Karpas-422 (cell line): Measurements from ENCODE around the gene KCNK17. TPM values are rescaled to one million over a fixed set of nuclear protein-coding genes. Genes with fewer than 3 reads are reported as not detected.
A peak's percentile ranks its signal among the peaks of the same experiment; 100 is the strongest.

Experiments used
- DNase-seq: peaks from one replicate; pipeline ENCODE4 v3.0.0-alpha.2; 2015
- H2AFZ ChIP-seq: fragments of 200-600 bp; sonication (generic); 2 replicates; pipeline ENCODE4 v1.6.1; 2014; ENCODE audit warnings: antibody characterized with exemption, low read length, mixed read lengths
- H3K27ac ChIP-seq: fragments of 200-600 bp; sonication (generic); 2 replicates; pipeline ENCODE4 v1.5.1; 2014; ENCODE audit warnings: mild to moderate bottlenecking, low read length, moderate library complexity
- H3K27me3 ChIP-seq: fragments of 200-600 bp; sonication (generic); 2 replicates; pipeline ENCODE4 v1.6.1; 2014; ENCODE audit warnings: low read length, mixed read lengths
- H3K36me3 ChIP-seq: fragments of 200-600 bp; sonication (generic); 2 replicates; pipeline ENCODE4 v1.6.1; 2014; ENCODE audit warnings: low read length, mixed read lengths; ENCODE audit not compliant: insufficient read depth
- H3K4me1 ChIP-seq: fragments of 200-600 bp; sonication (generic); 2 replicates; pipeline ENCODE4 v1.6.1; 2014; ENCODE audit warnings: mild to moderate bottlenecking, low read length, mixed read lengths
- H3K4me2 ChIP-seq: fragments of 200-600 bp; sonication (generic); 2 replicates; pipeline ENCODE4 v1.6.1; 2014; ENCODE audit warnings: low read length, low read depth, mild to moderate bottlenecking; ENCODE audit not compliant: poor library complexity, severe bottlenecking
- H3K4me3 ChIP-seq: fragments of 200-600 bp; sonication (generic); 2 replicates; pipeline ENCODE4 v1.5.1; 2014; ENCODE audit warnings: mild to moderate bottlenecking, antibody characterized with exemption, low read length, mixed read lengths
- H3K79me2 ChIP-seq: fragments of 200-600 bp; sonication (generic); 2 replicates; pipeline ENCODE4 v1.6.1; 2014; ENCODE audit warnings: mild to moderate bottlenecking, low read length, mixed read lengths
- H3K9ac ChIP-seq: fragments of 200-600 bp; sonication (generic); 2 replicates; pipeline ENCODE4 v1.6.0; 2014; ENCODE audit warnings: low read length
- H3K9me2 ChIP-seq: fragments of 200-600 bp; sonication (generic), shearing (Covaris generic); replicated peaks from 2 replicates; pipeline ENCODE4 v1.6.0; 2014; ENCODE audit warnings: mild to moderate bottlenecking, low read length, moderate library complexity; ENCODE audit not compliant: insufficient read depth
- H3K9me3 ChIP-seq: fragments of 300-700, 200-600 bp; sonication (generic); 2 replicates; pipeline ENCODE4 v1.6.1; 2014; ENCODE audit warnings: low read length, mixed read lengths
- H4K20me1 ChIP-seq: fragments of 200-600 bp; sonication (generic); 2 replicates; pipeline ENCODE4 v1.6.1; 2014; ENCODE audit warnings: mild to moderate bottlenecking, antibody characterized with exemption, low read length, low read depth; ENCODE audit not compliant: insufficient read depth
- total RNA-seq: library from RNA; depleted of rRNA; stranded (reverse); fragments of >200 nt; shearing (Covaris generic); gene quantifications from 2 replicates; pipeline ENCODE4 v1.2.3, GENCODE V29; 2014; ENCODE audit warnings: low replicate concordance

KCNK17 gene
- total RNA-seq, 1 experiment from 2014 or later = not detected

DNA sequence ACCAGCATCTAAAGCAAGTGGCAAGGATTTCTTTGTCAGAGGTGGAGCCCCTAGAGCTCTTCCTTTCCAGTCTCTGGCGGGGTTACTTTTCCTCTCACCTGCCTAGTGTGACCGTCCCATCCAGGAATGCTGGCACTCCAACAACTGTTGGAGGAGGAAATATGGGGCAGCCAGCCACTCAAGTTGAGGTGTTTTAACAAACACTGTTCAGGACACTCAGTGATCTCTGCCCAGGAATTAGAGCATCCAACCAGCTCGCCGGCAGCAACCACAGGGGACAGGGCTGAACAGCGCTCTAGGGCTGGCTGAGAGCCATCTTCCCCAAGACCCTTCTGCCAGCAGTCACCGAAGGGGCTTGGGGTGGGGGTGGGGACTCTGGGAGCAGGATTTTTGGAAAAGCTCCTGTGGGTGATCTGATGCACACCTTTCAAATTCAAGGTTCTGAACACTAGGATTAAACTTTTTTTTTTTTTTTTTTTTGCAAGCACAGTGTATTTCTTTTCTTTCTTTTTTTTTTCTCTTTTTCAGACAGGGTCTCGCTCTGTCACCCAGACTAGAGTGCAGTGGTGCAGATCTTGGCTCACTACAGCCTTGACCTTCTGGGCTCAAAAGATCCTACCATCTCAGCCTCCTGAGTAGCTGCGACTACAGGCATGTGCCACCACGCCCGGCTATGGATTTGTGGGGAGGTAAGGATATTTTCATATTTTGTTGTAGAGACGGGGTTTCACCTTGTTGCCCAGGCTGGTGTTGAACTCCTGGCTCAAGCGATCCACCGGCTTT is 36.7 kb upstream of the KCNK17 start:
- H3K36me3 ChIP-seq = no peaks in the 10 kb centered on the region
- H2AFZ ChIP-seq = no peak overlapping the region
- H3K9ac ChIP-seq = no peak overlapping the region
- H3K9me3 ChIP-seq = no peaks in the 10 kb centered on the region
- H3K9me2 ChIP-seq = no peaks in the 10 kb centered on the region
- no peaks in the 10 kb centered on the region for H4K20me1 ChIP-seq
- DNase-seq = peak; percentile 2
- H3K4me1 ChIP-seq = no peaks in the 10 kb centered on the region
- no peak overlapping the region for H3K4me2 ChIP-seq
- H3K27ac ChIP-seq = no peak overlapping the region
- H3K79me2 ChIP-seq = no peaks in the 10 kb centered on the region
- H3K4me3 ChIP-seq = no peak overlapping the region
- no peaks in the 10 kb centered on the region for H3K27me3 ChIP-seq

DNA sequence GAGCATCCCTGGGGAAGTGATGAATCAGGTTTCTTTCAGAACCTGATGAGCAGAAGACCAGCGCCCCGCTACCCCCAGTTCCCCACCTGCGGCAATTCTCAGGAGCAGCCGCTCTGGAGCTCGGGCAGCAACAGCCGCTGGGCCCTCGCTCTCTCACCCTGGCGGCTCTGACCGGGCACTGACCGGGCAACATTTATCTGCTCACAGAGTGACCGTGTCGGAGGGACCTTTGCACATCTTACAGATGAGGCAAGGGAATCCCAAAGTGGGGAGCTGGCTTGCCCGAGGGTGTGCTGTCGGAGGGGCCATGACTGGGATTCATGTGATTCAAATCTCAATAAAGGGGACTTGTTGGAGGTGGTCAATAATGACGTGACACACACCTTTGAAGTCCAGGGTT is 34.5 kb upstream of the KCNK17 start:
- no peaks in the 10 kb centered on the region for H4K20me1 ChIP-seq
- no peak overlapping the region for H3K9ac ChIP-seq
- H3K4me2 ChIP-seq = no peak overlapping the region
- no peaks in the 10 kb centered on the region for H3K9me2 ChIP-seq
- H3K36me3 ChIP-seq = no peaks in the 10 kb centered on the region
- no peak overlapping the region for H3K4me3 ChIP-seq
- H3K27ac ChIP-seq = no peak overlapping the region
- no peaks in the 10 kb centered on the region for H3K4me1 ChIP-seq
- H3K27me3 ChIP-seq = no peaks in the 10 kb centered on the region
- DNase-seq = no peak
- H2AFZ ChIP-seq = no peak overlapping the region
- no peaks in the 10 kb centered on the region for H3K9me3 ChIP-seq
- H3K79me2 ChIP-seq = no peaks in the 10 kb centered on the region

DNA sequence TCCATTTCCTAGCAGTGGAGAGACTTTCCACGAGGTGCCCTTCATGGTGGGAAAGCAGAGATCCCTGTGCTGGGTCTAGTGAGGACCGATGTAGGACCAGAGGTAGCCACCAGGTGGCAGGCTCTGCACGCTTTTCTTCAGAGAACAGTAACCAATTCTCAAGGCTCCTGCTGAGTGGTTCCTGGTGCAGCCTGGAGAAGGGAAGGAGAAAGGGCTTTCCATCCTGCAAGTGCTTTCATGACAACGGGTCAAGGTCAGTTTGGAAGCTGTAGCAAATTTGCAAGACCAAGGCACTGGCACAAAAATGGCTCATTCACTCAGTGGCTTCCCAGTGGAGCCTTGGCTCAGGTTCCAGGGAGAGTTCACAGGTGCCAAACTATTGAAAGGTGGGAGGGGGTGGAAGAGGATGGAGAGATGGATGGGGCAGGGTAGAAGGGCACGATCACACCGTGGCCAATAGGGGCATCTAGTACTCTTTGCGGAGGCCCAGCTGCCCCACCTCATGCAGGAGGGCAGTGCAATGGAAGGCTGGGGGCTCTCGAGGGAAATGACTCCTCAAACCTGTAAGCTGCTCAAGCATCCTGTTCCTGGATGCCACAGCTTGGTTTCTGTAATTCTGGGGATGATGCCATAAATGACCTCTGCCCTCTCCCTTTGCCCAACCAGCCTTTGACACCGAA is 33.8 kb upstream of the KCNK17 start:
- H3K4me1 ChIP-seq = no peaks in the 10 kb centered on the region
- no peaks in the 10 kb centered on the region for H3K36me3 ChIP-seq
- H3K4me3 ChIP-seq = no peak overlapping the region
- no peaks in the 10 kb centered on the region for H3K9me3 ChIP-seq
- no peak overlapping the region for H3K27ac ChIP-seq
- no peaks in the 10 kb centered on the region for H3K79me2 ChIP-seq
- no peak overlapping the region for H3K9ac ChIP-seq
- H3K9me2 ChIP-seq = no peaks in the 10 kb centered on the region
- peak; percentile 81 for DNase-seq
- no peaks in the 10 kb centered on the region for H3K27me3 ChIP-seq
- H2AFZ ChIP-seq = no peak overlapping the region
- no peaks in the 10 kb centered on the region for H4K20me1 ChIP-seq
- no peak overlapping the region for H3K4me2 ChIP-seq

DNA sequence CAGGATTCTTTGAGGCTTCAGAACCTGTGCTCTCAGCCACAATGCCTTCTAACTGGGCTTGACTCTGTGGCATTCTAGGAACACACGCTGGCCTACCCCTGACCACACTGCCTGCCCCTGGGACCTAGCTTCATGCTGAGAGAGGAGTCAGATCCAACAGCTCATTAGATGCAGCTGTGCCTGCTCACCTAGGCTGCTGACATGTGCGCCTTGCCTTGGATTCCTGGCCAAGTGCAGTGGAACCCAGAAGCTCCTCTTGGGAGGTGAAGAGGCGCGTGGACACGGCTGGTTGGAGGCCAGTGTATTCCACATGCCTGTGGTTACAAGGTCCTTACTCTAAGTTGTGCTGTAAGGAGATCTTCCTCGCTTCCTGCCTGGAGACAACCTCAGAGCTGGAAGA is 33.0 kb upstream of the KCNK17 start:
- Histone ChIP-seq H3K4me3 (no peak overlapping the region), H4K20me1 (no peaks in the 10 kb centered on the region), H3K27me3 (no peaks in the 10 kb centered on the region), H3K9me2 (no peaks in the 10 kb centered on the region), H3K36me3 (no peaks in the 10 kb centered on the region), H2AFZ (no peak overlapping the region), H3K9ac (no peak overlapping the region), H3K4me2 (no peak overlapping the region), H3K9me3 (no peaks in the 10 kb centered on the region), H3K27ac (no peak overlapping the region), H3K79me2 (no peaks in the 10 kb centered on the region), H3K4me1 (no peaks in the 10 kb centered on the region)
- DNase-seq = peak; percentile 16

DNA sequence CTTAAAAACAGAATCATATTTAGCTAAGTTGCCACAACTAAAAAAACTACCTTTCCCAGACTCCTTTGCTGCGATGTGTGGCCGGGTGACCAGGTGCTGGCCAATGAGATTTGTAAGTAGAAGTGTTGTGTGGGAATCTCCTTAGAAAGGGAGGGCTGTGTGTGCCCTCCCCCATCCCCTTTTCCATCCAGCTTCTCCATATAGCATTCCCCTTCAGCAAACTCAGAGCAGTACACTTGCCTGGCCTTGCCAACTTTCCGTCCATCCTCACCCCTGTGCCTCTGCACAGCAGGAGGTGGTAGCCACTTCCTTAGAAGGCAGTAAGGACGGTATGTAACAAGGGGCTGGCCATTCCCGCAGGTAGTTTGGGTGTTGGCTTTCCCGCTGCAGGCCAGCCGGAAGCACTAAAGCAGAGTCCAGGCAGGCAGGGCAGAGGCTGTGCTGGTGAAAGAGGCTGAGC is 30.6 kb upstream of the KCNK17 start:
- H3K4me2 ChIP-seq = no peak overlapping the region
- no peak overlapping the region for H3K4me3 ChIP-seq
- no peak for DNase-seq
- no peak overlapping the region for H3K27ac ChIP-seq
- H3K36me3 ChIP-seq = no peaks in the 10 kb centered on the region
- H3K9me3 ChIP-seq = no peaks in the 10 kb centered on the region
- no peak overlapping the region for H3K9ac ChIP-seq
- no peaks in the 10 kb centered on the region for H3K79me2 ChIP-seq
- no peaks in the 10 kb centered on the region for H4K20me1 ChIP-seq
- no peaks in the 10 kb centered on the region for H3K9me2 ChIP-seq
- H3K4me1 ChIP-seq = no peaks in the 10 kb centered on the region
- no peaks in the 10 kb centered on the region for H3K27me3 ChIP-seq
- no peak overlapping the region for H2AFZ ChIP-seq

- no peak overlapping the region for H3K4me2 ChIP-seq
- no peak overlapping the region for H3K9ac ChIP-seq
- H3K9me3 ChIP-seq = no peaks in the 10 kb centered on the region
- no peaks in the 10 kb centered on the region for H3K27me3 ChIP-seq
- H3K27ac ChIP-seq = no peak overlapping the region
- H3K9me2 ChIP-seq = no peaks in the 10 kb centered on the region
- no peak overlapping the region for H2AFZ ChIP-seq
- no peak overlapping the region for H3K4me3 ChIP-seq
- no peaks in the 10 kb centered on the region for H4K20me1 ChIP-seq
- H3K4me1 ChIP-seq = no peaks in the 10 kb centered on the region
- no peaks in the 10 kb centered on the region for H3K79me2 ChIP-seq
- H3K36me3 ChIP-seq = no peaks in the 10 kb centered on the region
- DNase-seq = no peak
These were observed 29.2 kb upstream of the KCNK17 start for GRCh38 chr6:39343396-39343870.

DNA sequence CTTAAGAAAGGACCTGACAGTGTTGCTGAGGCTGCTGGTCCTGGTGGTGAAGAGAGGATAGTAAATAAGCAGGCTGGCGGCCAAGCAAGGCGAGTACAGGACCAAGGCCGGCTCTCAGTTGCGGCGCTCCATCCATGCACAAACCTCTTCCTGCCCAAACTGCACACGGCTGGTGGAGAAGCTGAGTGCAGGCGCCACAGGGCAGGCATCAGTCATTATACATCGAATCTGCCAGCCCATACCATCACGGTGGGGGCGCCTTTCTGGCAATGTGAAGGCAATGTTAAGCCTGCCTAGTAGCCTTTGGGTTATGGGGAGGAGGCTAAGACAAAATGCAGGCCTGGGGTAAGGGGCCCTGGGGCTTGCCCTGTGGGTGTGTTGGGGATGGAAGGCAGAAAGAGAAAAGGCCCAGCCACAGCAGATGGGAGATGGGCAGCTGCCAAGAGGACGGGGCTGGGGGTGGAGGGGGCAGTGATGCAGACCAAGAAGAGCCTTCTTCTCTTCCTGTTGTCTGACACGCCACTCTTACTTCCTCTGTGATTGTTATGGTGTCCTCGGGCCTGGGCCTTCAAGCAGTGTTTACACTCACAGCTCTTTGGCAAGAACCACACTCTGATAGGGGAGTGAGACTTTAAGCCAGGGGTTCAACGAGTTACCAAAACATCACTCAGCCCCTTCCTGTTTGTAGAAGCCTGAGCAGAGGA is 28.6 kb upstream of the KCNK17 start:
- H2AFZ ChIP-seq = no peak overlapping the region
- no peaks in the 10 kb centered on the region for H3K9me3 ChIP-seq
- H3K79me2 ChIP-seq = no peaks in the 10 kb centered on the region
- H3K4me2 ChIP-seq = no peak overlapping the region
- no peaks in the 10 kb centered on the region for H3K4me1 ChIP-seq
- H3K27me3 ChIP-seq = no peaks in the 10 kb centered on the region
- H3K4me3 ChIP-seq = no peak overlapping the region
- no peaks in the 10 kb centered on the region for H4K20me1 ChIP-seq
- H3K9me2 ChIP-seq = no peaks in the 10 kb centered on the region
- no peaks in the 10 kb centered on the region for H3K36me3 ChIP-seq
- H3K27ac ChIP-seq = no peak overlapping the region
- DNase-seq = no peak
- H3K9ac ChIP-seq = no peak overlapping the region

DNA sequence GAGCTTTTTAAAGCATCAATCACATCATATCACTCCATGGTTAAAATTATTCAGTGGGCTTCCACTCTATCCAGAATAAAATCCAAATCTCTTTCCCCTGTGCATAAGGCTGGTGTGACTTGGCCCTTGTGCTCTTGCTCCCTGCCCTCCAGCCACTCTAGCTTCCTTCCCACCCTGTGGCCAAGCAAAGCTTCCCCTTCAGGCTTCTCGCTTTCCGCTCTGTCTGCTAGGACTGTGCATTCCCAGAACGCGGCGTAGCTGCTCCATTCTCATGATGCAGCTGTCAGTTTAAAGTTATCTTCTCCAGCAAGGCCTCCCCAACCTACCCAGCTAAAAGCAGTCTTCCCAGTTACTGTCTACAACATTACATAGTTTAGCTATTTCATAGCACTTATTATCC is 27.7 kb upstream of the KCNK17 start:
- Histone ChIP-seq H3K4me3 (no peak overlapping the region), H3K27me3 (no peaks in the 10 kb centered on the region), H4K20me1 (no peaks in the 10 kb centered on the region), H3K4me1 (no peaks in the 10 kb centered on the region), H3K9me2 (no peaks in the 10 kb centered on the region), H3K36me3 (no peaks in the 10 kb centered on the region), H3K9ac (no peak overlapping the region), H3K79me2 (no peaks in the 10 kb centered on the region), H2AFZ (no peak overlapping the region), H3K9me3 (no peaks in the 10 kb centered on the region), H3K4me2 (no peak overlapping the region), H3K27ac (no peak overlapping the region)
- DNase-seq = no peak
